Endothelial cell of umbilical vein (primary cell): ENCODE measurements around the gene SLC4A4. TPM values are rescaled to one million over a fixed set of nuclear protein-coding genes. Genes with fewer than 3 reads are reported as not detected.

Experiments used
- BruUV-seq: library from RNA; stranded (reverse); fragments of 400-500 nt; replicated peaks from 2 replicates; lab custom pipeline; 2021; lab: Mats Ljungman, UMichigan
- CTCF ChIA-PET: fragments of 300-600, 350-600 bp; sonication (Branson Sonifier 250); formaldehyde crosslinking; loops from one replicate; lab custom pipeline; 2021; ENCODE audit warnings: antibody characterized with exemption, inconsistent platforms; lab: Charles Lee
- POLR2A ChIA-PET: fragments of 300-600, 350-600 bp; sonication (Branson Sonifier 250); formaldehyde crosslinking; loops from one replicate; lab custom pipeline; 2021; ENCODE audit warnings: antibody characterized with exemption, inconsistent platforms; lab: Charles Lee
- DNase-seq: peaks from one replicate; pipeline ENCODE4 v3.0.0-alpha.2; 2011; ENCODE audit warnings: low read depth, low spot score
- FAIRE-seq: peaks from 2 replicates; lab custom pipeline; 2011; peaks lifted over from hg19 to GRCh38; lab: Jason Lieb, UNC
- H2AFZ ChIP-seq: 2 replicates; pipeline ENCODE4 v1.6.0; 2012; ENCODE audit warnings: low read depth, low read length, control low read depth, inconsistent platforms
- H3K27ac ChIP-seq: 2 replicates; pipeline ENCODE4 v1.5.1; 2011; ENCODE audit warnings: low read depth, mild to moderate bottlenecking, control low read depth, low read length, moderate library complexity; ENCODE audit not compliant: insufficient read depth
- H3K27me3 ChIP-seq, 2 experiments: 2 replicates each; pipeline versions ENCODE4 v1.6.0 to v1.6.1; 2011; ENCODE audit warnings: low read length in 2 of 2, mixed read lengths in 1 of 2; ENCODE audit not compliant: control insufficient read depth in 2 of 2, insufficient read depth in 2 of 2
- H3K36me3 ChIP-seq, 2 experiments: 2 replicates in 1 of 2; 3 replicates in 1 of 2; pipeline ENCODE4 v1.5.1; 2011; ENCODE audit warnings: low read length in 2 of 2, mild to moderate bottlenecking in 1 of 2, moderate library complexity in 1 of 2; ENCODE audit not compliant: control insufficient read depth in 2 of 2, insufficient read depth in 2 of 2; ENCODE audit errors: extremely low read depth in 1 of 2
- H3K4me1 ChIP-seq: 3 replicates; pipeline ENCODE4 v1.5.1; 2011; ENCODE audit warnings: mild to moderate bottlenecking, low read length; ENCODE audit not compliant: control insufficient read depth, insufficient read depth; ENCODE audit errors: extremely low read depth
- H3K4me2 ChIP-seq: 2 replicates; pipeline ENCODE4 v1.6.1; 2011; ENCODE audit warnings: low read length, control low read depth, mixed read lengths; ENCODE audit not compliant: insufficient read depth
- H3K4me3 ChIP-seq, 3 experiments: fragments of 200-600 bp in 1 of 3; sonication (generic), shearing (Covaris generic) in 1 of 3; replicated peaks in 1 of 3; 2 replicates each; pipeline ENCODE4 v1.5.1; 2011 to 2016; ENCODE audit warnings: control low read depth in 3 of 3, low read length in 3 of 3, mild to moderate bottlenecking in 2 of 3, inconsistent platforms in 1 of 3, low read depth in 1 of 3, moderate library complexity in 1 of 3; ENCODE audit not compliant: insufficient read depth in 1 of 3
- H3K79me2 ChIP-seq: 2 replicates; pipeline ENCODE4 v1.6.0; 2012; ENCODE audit warnings: low read length, inconsistent platforms; ENCODE audit not compliant: control insufficient read depth, insufficient read depth
- H3K9ac ChIP-seq: replicated peaks from 2 replicates; pipeline ENCODE3; 2011; ENCODE audit warnings: low read length, control low read depth; ENCODE audit not compliant: insufficient read depth; ENCODE audit errors: extremely low read depth
- H3K9me1 ChIP-seq: replicated peaks from 3 replicates; pipeline ENCODE4 v1.6.0; 2011; ENCODE audit warnings: mild to moderate bottlenecking, low read length; ENCODE audit not compliant: control insufficient read depth, insufficient read depth; ENCODE audit errors: extremely low read depth
- H3K9me3 ChIP-seq: replicated peaks from 2 replicates; pipeline ENCODE4 v1.5.1; 2012; ENCODE audit warnings: low read length, inconsistent platforms; ENCODE audit not compliant: control insufficient read depth, insufficient read depth
- H4K20me1 ChIP-seq: replicated peaks from 2 replicates; pipeline ENCODE3; 2011; ENCODE audit warnings: mild to moderate bottlenecking, low read length; ENCODE audit not compliant: control insufficient read depth, insufficient read depth; ENCODE audit errors: extremely low read depth
- EZH2 ChIP-seq: IDR thresholded peaks from 2 replicates; pipeline ENCODE4 v1.6.1; 2012; ENCODE audit warnings: borderline replicate concordance, low read depth, mild to moderate bottlenecking, moderate library complexity, low read length, inconsistent platforms; ENCODE audit not compliant: severe bottlenecking
- FOS ChIP-seq: IDR thresholded peaks from 2 replicates; pipeline ENCODE4 v1.6.1; 2011; ENCODE audit warnings: mild to moderate bottlenecking, low read length, moderate library complexity, borderline replicate concordance; ENCODE audit not compliant: insufficient read depth
- GATA2 ChIP-seq: IDR thresholded peaks from 2 replicates; pipeline ENCODE4 v1.7.0; 2011; ENCODE audit warnings: low read depth, mild to moderate bottlenecking, moderate library complexity, mixed read lengths, low read length; ENCODE audit not compliant: insufficient read length, insufficient read depth
- JUN ChIP-seq: IDR thresholded peaks from 2 replicates; pipeline ENCODE4 v1.6.1; 2011; ENCODE audit warnings: borderline replicate concordance, low read depth; ENCODE audit not compliant: insufficient read length, insufficient read depth
- MYC ChIP-seq: IDR thresholded peaks from one replicate; pipeline ENCODE4 v1.6.1; 2011; ENCODE audit warnings: mild to moderate bottlenecking, low read depth, low read length
- POLR2A ChIP-seq: IDR thresholded peaks from 2 replicates; pipeline ENCODE4 v1.6.1; 2012; ENCODE audit warnings: low read depth, mild to moderate bottlenecking, control low read depth, low read length
- POLR2AphosphoS5 ChIP-seq: IDR thresholded peaks from 2 replicates; pipeline ENCODE4 v1.6.1; 2012; ENCODE audit warnings: low read depth, mild to moderate bottlenecking, control low read depth, low read length, moderate library complexity; ENCODE audit not compliant: insufficient read depth
- dilution Hi-C: fragments of 300-500 bp; cut with MboI; formaldehyde crosslinking; loops from one replicate; pipeline ENCODE4 v1.15.0; 2019; ENCODE audit warnings: low sequenced_read_pairs; ENCODE audit not compliant: extremely low pct_ligation_motif_present
- intact Hi-C: fragments of 100-400 bp; cut with micrococcal nuclease; formaldehyde crosslinking; loops from one replicate; pipeline ENCODE4 v1.10.0; 2022
- polyA plus RNA-seq, 4 experiments: library from polyadenylated mRNA; depleted of rRNA in 3 of 4; stranded (reverse) in 3 of 4; unstranded in 1 of 4; fragments of >200 nt; gene quantifications; 2 replicates each; pipeline versions ENCODE4 v1.2.1 to v1.2.3, GENCODE V29; 2011 to 2012; ENCODE audit warnings: missing spikeins in 1 of 4
- total RNA-seq: library from RNA; stranded (reverse); gene quantifications from 2 replicates; pipeline ENCODE4 v1.2.3, GENCODE V29; 2021
- TF ChIP-seq, protein P1 (sequence below): IDR thresholded peaks from 2 replicates; pipeline ENCODE4 v1.6.1; 2011; ENCODE audit not compliant: insufficient read depth, insufficient read length
- TF ChIP-seq, protein P2 (sequence below), 2 donors: IDR thresholded peaks; 1 replicate in 1 of 2; 2 replicates in 1 of 2; pipeline ENCODE4 v1.5.1; 2011; ENCODE audit warnings: low read length in 2 of 2, mild to moderate bottlenecking in 2 of 2, moderate library complexity in 2 of 2, control low read depth in 1 of 2, inconsistent platforms in 1 of 2, low read depth in 1 of 2; ENCODE audit not compliant: insufficient read depth in 1 of 2; ENCODE audit errors: extremely low read depth in 1 of 2

Gene SLC4A4
- total and polyA plus RNA-seq, 2 donors (not counting 3 experiments of a cell fraction or from before 2014, with no cell fraction given): not detected

DNA sequence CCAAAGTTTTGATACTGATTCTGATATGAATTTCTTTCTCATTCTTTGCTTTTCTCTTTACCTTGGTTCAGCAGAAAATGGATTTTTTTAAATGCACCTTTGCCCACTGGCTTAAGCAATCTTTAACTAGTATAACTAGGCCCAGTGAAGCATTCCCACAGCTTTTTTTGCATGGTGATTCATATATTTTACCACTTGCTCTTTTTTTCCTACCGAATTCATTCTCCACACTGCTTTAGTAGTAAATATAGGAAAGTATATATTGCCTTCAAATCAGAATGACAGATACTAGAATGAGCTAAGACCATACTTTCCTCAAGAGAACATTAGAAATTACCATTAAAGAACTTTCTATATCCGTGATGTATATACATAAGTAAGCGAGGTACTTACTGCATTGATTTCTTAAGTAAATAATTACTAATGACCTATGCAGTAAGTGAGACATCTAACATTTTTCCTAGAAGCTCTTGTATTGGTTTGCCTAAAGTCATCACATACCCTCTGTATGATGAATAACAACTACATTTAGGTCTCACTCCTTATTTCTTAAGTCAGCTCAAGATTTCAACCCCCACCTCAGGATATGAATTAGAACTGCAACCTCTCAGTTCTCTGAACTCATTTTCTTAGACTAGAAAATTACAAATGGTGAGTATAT, 44.2 kb downstream of the SLC4A4 start:
- POLR2A ChIA-PET: no interaction called here
- Histone ChIP-seq H3K4me2 (no peak overlapping the region), H4K20me1 (no peaks in the 10 kb centered on the region), H3K4me3 (no peak overlapping the region), H3K27me3 (no peaks in the 10 kb centered on the region), H3K9ac (no peak overlapping the region), H3K9me1 (no peaks in the 10 kb centered on the region), H3K4me1 (no peaks in the 10 kb centered on the region), H3K27ac (no peak overlapping the region), H2AFZ (no peak overlapping the region), H3K36me3 (no peaks in the 10 kb centered on the region), H3K79me2 (no peaks in the 10 kb centered on the region), H3K9me3 (no peaks in the 10 kb centered on the region)
- no TSS peak for BruUV-seq
- intact Hi-C loops (no loop called here), dilution Hi-C loops (no loop called here)
- TF ChIP-seq JUN (no peak), GATA2 (no peak), FOS (no peak), POLR2AphosphoS5 (no peak), EZH2 (no peak), MYC (no peak), POLR2A (no peak)
- TF ChIP-seq, protein P1, sequence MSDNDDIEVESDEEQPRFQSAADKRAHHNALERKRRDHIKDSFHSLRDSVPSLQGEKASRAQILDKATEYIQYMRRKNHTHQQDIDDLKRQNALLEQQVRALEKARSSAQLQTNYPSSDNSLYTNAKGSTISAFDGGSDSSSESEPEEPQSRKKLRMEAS: no peak
- TF ChIP-seq, protein P2, sequence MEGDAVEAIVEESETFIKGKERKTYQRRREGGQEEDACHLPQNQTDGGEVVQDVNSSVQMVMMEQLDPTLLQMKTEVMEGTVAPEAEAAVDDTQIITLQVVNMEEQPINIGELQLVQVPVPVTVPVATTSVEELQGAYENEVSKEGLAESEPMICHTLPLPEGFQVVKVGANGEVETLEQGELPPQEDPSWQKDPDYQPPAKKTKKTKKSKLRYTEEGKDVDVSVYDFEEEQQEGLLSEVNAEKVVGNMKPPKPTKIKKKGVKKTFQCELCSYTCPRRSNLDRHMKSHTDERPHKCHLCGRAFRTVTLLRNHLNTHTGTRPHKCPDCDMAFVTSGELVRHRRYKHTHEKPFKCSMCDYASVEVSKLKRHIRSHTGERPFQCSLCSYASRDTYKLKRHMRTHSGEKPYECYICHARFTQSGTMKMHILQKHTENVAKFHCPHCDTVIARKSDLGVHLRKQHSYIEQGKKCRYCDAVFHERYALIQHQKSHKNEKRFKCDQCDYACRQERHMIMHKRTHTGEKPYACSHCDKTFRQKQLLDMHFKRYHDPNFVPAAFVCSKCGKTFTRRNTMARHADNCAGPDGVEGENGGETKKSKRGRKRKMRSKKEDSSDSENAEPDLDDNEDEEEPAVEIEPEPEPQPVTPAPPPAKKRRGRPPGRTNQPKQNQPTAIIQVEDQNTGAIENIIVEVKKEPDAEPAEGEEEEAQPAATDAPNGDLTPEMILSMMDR (IDR thresholded peaks at IDR 0.05; ENCODE audit: extremely low read depth in 1 of 2, insufficient read depth in 1 of 2, low read depth in 1 of 2, low read length in 2 of 2): no peak
- DNase-seq: no peak
- CTCF ChIA-PET: no interaction called here
- no peak for FAIRE-seq
